ENCODE data around the gene GALNT8.

Gene GALNT8

DNA sequence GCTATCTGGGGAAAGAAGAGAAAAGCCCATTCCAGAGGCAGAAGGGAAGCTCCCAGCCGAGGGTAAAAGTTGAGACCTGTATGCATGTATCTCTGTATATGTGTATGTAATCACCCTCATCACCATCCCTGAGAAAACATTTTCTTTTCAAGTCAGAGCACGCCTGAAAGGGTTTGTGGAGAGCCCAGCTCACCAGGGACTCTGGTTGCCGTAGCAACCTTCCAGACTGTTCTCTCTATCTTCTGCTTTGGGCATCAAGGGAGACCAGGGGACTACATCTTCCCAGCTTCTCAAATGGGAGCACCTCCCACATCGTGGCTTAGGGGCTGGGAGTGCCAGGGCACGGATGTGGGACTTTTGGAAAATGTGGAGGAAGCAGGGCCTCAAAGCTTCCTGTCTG, 93.5 kb downstream of the GALNT8 start:
- no peaks in the 10 kb centered on the region for H4K20me1 ChIP-seq (ENCODE audit: control insufficient read depth, insufficient read depth, low read depth, low read length)

GRCh38 chr12:4814485-4814884, 94.3 kb downstream of the GALNT8 start:
- no peaks in the 10 kb centered on the region for H3K27me3 ChIP-seq (ENCODE audit: control insufficient read depth, low read length)

More for the DNA sequence above, 93.5 kb downstream of the GALNT8 start:
- H3K4me3 ChIP-seq (ENCODE audit: low read length), result no peak overlapping the region
- no peaks in the 10 kb centered on the region for H3K9me3 ChIP-seq (ENCODE audit: control insufficient read depth, insufficient read depth, low read length)
- no peaks in the 10 kb centered on the region for H3K9me2 ChIP-seq (replicated peaks; ENCODE audit: control insufficient read depth, low read length)
- H3K27me3 ChIP-seq (ENCODE audit: control insufficient read depth, low read length), result 0 out of 2 replicates have a peak, but pooled peaks cover 1% of the 10 kb centered on the region
- H3F3A ChIP-seq (ENCODE audit: control insufficient read depth, insufficient read depth), result no peaks in the 10 kb centered on the region
- TF ChIP-seq EZH2phosphoT487 (IDR thresholded peaks at IDR 0.05; ENCODE audit: borderline replicate concordance, low read length), result no peak
- TF ChIP-seq, protein P1, sequence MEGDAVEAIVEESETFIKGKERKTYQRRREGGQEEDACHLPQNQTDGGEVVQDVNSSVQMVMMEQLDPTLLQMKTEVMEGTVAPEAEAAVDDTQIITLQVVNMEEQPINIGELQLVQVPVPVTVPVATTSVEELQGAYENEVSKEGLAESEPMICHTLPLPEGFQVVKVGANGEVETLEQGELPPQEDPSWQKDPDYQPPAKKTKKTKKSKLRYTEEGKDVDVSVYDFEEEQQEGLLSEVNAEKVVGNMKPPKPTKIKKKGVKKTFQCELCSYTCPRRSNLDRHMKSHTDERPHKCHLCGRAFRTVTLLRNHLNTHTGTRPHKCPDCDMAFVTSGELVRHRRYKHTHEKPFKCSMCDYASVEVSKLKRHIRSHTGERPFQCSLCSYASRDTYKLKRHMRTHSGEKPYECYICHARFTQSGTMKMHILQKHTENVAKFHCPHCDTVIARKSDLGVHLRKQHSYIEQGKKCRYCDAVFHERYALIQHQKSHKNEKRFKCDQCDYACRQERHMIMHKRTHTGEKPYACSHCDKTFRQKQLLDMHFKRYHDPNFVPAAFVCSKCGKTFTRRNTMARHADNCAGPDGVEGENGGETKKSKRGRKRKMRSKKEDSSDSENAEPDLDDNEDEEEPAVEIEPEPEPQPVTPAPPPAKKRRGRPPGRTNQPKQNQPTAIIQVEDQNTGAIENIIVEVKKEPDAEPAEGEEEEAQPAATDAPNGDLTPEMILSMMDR (IDR thresholded peaks at IDR 0.05; ENCODE audit: low read depth, low read length, poor library complexity, severe bottlenecking), result no peak
- no peak overlapping the region for H3K27ac ChIP-seq (ENCODE audit: low read depth, low read length)
- H3K4me2 ChIP-seq (ENCODE audit: low read length), result no peak overlapping the region
- no peaks in the 10 kb centered on the region for H3K79me2 ChIP-seq (ENCODE audit: control insufficient read depth, low read length)
- peaks cover 32% of the 10 kb centered on the region for H3K4me1 ChIP-seq (ENCODE audit: control insufficient read depth, low read length)
- no peaks in the 10 kb centered on the region for H3K36me3 ChIP-seq (ENCODE audit: control insufficient read depth, low read length)

GRCh38 chr12:4816744-4817525, 96.7 kb downstream of the GALNT8 start:
- H3K27me3 ChIP-seq (ENCODE audit: control insufficient read depth, low read length), result no peaks in the 10 kb centered on the region
- H3K79me2 ChIP-seq (ENCODE audit: control insufficient read depth, low read length), result no peaks in the 10 kb centered on the region
- H3F3A ChIP-seq (ENCODE audit: control insufficient read depth, insufficient read depth), result no peaks in the 10 kb centered on the region; the same call in 1 of the 2 replicates
- H3K9me2 ChIP-seq (replicated peaks; ENCODE audit: control insufficient read depth, low read length), result no peaks in the 10 kb centered on the region
- no peaks in the 10 kb centered on the region for H3K9me3 ChIP-seq (ENCODE audit: control insufficient read depth, insufficient read depth, low read length)
- no peak for TF ChIP-seq EZH2phosphoT487 (IDR thresholded peaks at IDR 0.05; ENCODE audit: borderline replicate concordance, low read length)
- TF ChIP-seq, protein P1 (IDR thresholded peaks at IDR 0.05; ENCODE audit: low read depth, low read length, poor library complexity, severe bottlenecking), result no peak
- H3K27ac ChIP-seq (ENCODE audit: low read depth, low read length), result no peak overlapping the region
- H4K20me1 ChIP-seq (ENCODE audit: control insufficient read depth, insufficient read depth, low read depth, low read length), result no peaks in the 10 kb centered on the region
- H3K4me1 ChIP-seq (ENCODE audit: control insufficient read depth, low read length), result peaks cover 61% of the 10 kb centered on the region
- H3K4me2 ChIP-seq (ENCODE audit: low read length), result peak overlapping the region; percentile 62
- no peak overlapping the region for H3K4me3 ChIP-seq (ENCODE audit: low read length)
- no peaks in the 10 kb centered on the region for H3K36me3 ChIP-seq (ENCODE audit: control insufficient read depth, low read length)

More at GRCh38 chr12:4814485-4814884, 94.3 kb downstream of the GALNT8 start:
- Histone ChIP-seq H3K4me3 (ENCODE audit: low read length) (no peak overlapping the region), H3K4me2 (ENCODE audit: low read length) (no peak overlapping the region), H3K79me2 (ENCODE audit: control insufficient read depth, low read length) (no peaks in the 10 kb centered on the region), H3K4me1 (ENCODE audit: control insufficient read depth, low read length) (peaks cover 40% of the 10 kb centered on the region), H3K9me2 (replicated peaks; ENCODE audit: control insufficient read depth, low read length) (no peaks in the 10 kb centered on the region), H3F3A (ENCODE audit: control insufficient read depth, insufficient read depth) (no peaks in the 10 kb centered on the region), H3K27ac (ENCODE audit: low read depth, low read length) (no peak overlapping the region), H4K20me1 (ENCODE audit: control insufficient read depth, insufficient read depth, low read depth, low read length) (no peaks in the 10 kb centered on the region), H3K36me3 (ENCODE audit: control insufficient read depth, low read length) (no peaks in the 10 kb centered on the region), H3K9me3 (ENCODE audit: control insufficient read depth, insufficient read depth, low read length) (no peaks in the 10 kb centered on the region)
- no peak for TF ChIP-seq EZH2phosphoT487 (IDR thresholded peaks at IDR 0.05; ENCODE audit: borderline replicate concordance, low read length)
- TF ChIP-seq, protein P1 (IDR thresholded peaks at IDR 0.05; ENCODE audit: low read depth, low read length, poor library complexity, severe bottlenecking), result no peak
